K562 (cell line): ENCODE data around the gene RPL36AL. TPM values are rescaled to one million over a fixed set of nuclear protein-coding genes. Genes with fewer than 3 reads are reported as not detected.

Source experiments
- HDAC3 ChIP-seq: fragments of 450-650 bp; IDR thresholded peaks from 2 replicates; pipeline ENCODE4 v1.6.1; 2018; ENCODE audit warnings: borderline replicate concordance, mild to moderate bottlenecking, moderate library complexity; ENCODE audit not compliant: partially characterized antibody
- HDAC6 ChIP-seq: IDR thresholded peaks from 2 replicates; pipeline ENCODE4 v1.6.1; 2012; ENCODE audit warnings: low read depth, mild to moderate bottlenecking, control low read depth, inconsistent platforms, low read length, moderate library complexity
- HMG20B ChIP-seq: fragments of 250-450 bp; sonication (Bioruptor Pico); IDR thresholded peaks from 2 replicates; pipeline ENCODE4 v1.5.0; 2021; ENCODE audit warnings: mild to moderate bottlenecking
- HNRNPL ChIP-seq: fragments of 200-400 bp; formaldehyde crosslinking; IDR thresholded peaks from 2 replicates; pipeline ENCODE4 v1.6.1; 2017; ENCODE audit warnings: low read depth, mild to moderate bottlenecking, low read length
- NCOA2 ChIP-seq, 2 experiments: fragments of 450-650 bp; IDR thresholded peaks; 2 replicates each; pipeline ENCODE4 v1.6.1; 2018; ENCODE audit warnings: mild to moderate bottlenecking in 2 of 2, moderate library complexity in 1 of 2; ENCODE audit not compliant: partially characterized antibody in 2 of 2
- NCOA6 ChIP-seq: fragments of 450-650 bp; IDR thresholded peaks from 2 replicates; pipeline ENCODE4 v1.6.1; 2017; ENCODE audit warnings: mild to moderate bottlenecking
- PCBP1 ChIP-seq: fragments of 200-400 bp; formaldehyde crosslinking; IDR thresholded peaks from 2 replicates; pipeline ENCODE4 v1.6.1; 2018; ENCODE audit warnings: mild to moderate bottlenecking, low read depth, low read length; ENCODE audit not compliant: poor library complexity, severe bottlenecking
- PURB ChIP-seq: sonication (generic); formaldehyde crosslinking; IDR thresholded peaks from 2 replicates; pipeline ENCODE4 v1.9.0; 2021; ENCODE audit warnings: low read depth, mild to moderate bottlenecking, missing genetic modification reagents
- SAFB2 ChIP-seq: fragments of 200-400 bp; formaldehyde crosslinking; IDR thresholded peaks from 2 replicates; pipeline ENCODE4 v1.6.1; 2018; ENCODE audit warnings: borderline replicate concordance, low read length, low read depth, moderate library complexity; ENCODE audit not compliant: severe bottlenecking
- SETDB1 ChIP-seq: IDR thresholded peaks from one replicate; pipeline ENCODE4 v1.6.1; 2012; ENCODE audit warnings: low read length, control low read depth, inconsistent platforms
- U2AF2 ChIP-seq: fragments of 200-400 bp; formaldehyde crosslinking; optimal IDR thresholded peaks from 2 replicates; pipeline ENCODE3; 2017; ENCODE audit warnings: low read depth, mild to moderate bottlenecking, low read length
- ZEB2 ChIP-seq: fragments of 450-650 bp; IDR thresholded peaks from 2 replicates; pipeline ENCODE4 v1.6.1; 2016
- ZNF445 ChIP-seq: fragments of 250-450 bp; sonication (Bioruptor Pico); IDR thresholded peaks from 2 replicates; pipeline ENCODE4 v1.4.0; 2020; ENCODE audit warnings: low read depth, mild to moderate bottlenecking, moderate library complexity
- ZZZ3 ChIP-seq: fragments of 450-650 bp; IDR thresholded peaks from 2 replicates; pipeline ENCODE4 v1.6.1; 2016; ENCODE audit warnings: antibody characterized with exemption, mild to moderate bottlenecking, moderate library complexity
- polyA plus RNA-seq, 8 experiments: library from polyadenylated mRNA; depleted of rRNA in 4 of 8; stranded (reverse) in 5 of 8; unstranded in 3 of 8; fragments of >200 nt; fragmentation: Nextera tagmentation in 2 of 8; fragmentation: Illumina TruSeq in 1 of 8; extraction: Ambion mirVana in 2 of 8; extraction: Trizol in 1 of 8; gene quantifications; 2 replicates each; pipeline versions ENCODE4 v1.2.1 to v1.2.3, GENCODE V29; 2011 to 2014; ENCODE audit warnings: inconsistent platforms in 1 of 8, missing spikeins in 1 of 8
- total RNA-seq, 7 experiments: library from RNA; depleted of rRNA in 6 of 7; stranded (reverse); fragments of >200 nt in 6 of 7; fragmentation: Illumina TruSeq in 2 of 7; extraction: Trizol in 2 of 7; gene quantifications; 2 replicates each; pipeline versions ENCODE4 v1.2.1 to v1.2.3, GENCODE V29; 2011 to 2021; ENCODE audit warnings: low replicate concordance in 1 of 7
- TF ChIP-seq, protein P1 (sequence below), 2 experiments: fragments of 450-650 bp in 1 of 2; IDR thresholded peaks; 2 replicates each; pipeline ENCODE4 v1.6.1; 2011 to 2017; ENCODE audit warnings: low read depth in 2 of 2, antibody characterized with exemption in 1 of 2, borderline replicate concordance in 1 of 2, low read length in 1 of 2, mild to moderate bottlenecking in 1 of 2, mixed read lengths in 1 of 2; ENCODE audit not compliant: control insufficient read depth in 1 of 2
- TF ChIP-seq, protein P2 (sequence below): fragments of 250-450 bp; sonication (Bioruptor Pico); IDR thresholded peaks from 2 replicates; pipeline ENCODE4 v1.8.0; 2021; ENCODE audit warnings: moderate library complexity, mild to moderate bottlenecking, inconsistent platforms
- TF ChIP-seq, protein P3 (sequence below): sonication (generic); formaldehyde crosslinking; IDR thresholded peaks from 2 replicates; pipeline ENCODE4 v1.8.0; 2023; ENCODE audit warnings: missing genetic modification reagents, mild to moderate bottlenecking, borderline replicate concordance
- TF ChIP-seq, protein P4 (sequence below): sonication (generic); formaldehyde crosslinking; IDR thresholded peaks from 2 replicates; pipeline ENCODE4 v1.8.0; 2022; ENCODE audit warnings: mild to moderate bottlenecking, missing genetic modification reagents

The RPL36AL gene
- total and polyA plus RNA-seq, 9 of the 15 experiments (the other 6 are each of a cell fraction or from before 2014, with no cell fraction given), result 146 to 674 (median 360) TPM

DNA sequence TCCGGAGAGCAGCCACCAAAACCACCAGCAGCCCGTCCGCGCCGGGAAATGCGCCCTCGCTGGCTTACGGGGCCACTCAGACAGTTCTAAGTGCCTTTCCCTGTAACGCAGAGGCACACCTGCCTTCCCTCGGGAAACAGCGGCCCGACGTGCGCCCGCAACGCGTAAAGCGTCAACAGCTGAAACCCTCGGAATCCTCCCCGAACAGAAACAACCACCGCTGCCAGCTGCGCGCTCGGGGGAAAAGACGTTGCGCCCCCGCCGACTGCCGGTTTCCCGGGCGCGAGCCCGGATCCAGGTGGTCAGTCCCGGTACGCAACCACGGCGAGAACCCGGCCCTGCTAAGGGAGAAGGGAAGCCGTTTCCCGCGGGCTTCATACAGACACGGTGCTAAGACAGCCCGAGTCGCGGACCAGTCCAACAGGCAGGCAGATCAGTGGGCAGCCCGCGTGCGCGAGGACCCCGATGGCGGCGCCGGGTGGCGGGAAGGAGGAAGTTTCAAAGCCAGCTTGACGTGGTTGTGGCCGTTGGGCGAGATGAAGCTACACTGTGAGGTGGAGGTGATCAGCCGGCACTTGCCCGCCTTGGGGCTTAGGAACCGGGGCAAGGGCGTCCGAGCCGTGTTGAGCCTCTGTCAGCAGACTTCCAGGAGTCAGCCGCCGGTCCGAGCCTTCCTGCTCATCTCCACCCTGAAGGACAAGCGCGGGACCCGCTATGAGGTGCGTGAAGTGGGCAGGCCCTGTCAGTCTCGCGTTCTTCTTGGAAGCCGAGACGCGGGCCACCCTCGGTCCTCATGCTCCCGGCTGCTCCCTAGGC, 21.7 kb downstream of the RPL36AL start, which contains the start of gene LRR1 (continued):
- TF ChIP-seq NCOA2 (IDR thresholded peaks at IDR 0.05; ENCODE audit: partially characterized antibody in 2 of 2) (peak in 1 of 2 experiments; percentile 96), U2AF2 (no peak), ZNF445 (no peak), SAFB2 (no peak), NCOA6 (peak; percentile 91), HNRNPL (no peak), PURB (CRISPR knock-in tag) (no peak), SETDB1 (no peak), ZEB2 (no peak), PCBP1 (peak; percentile 30), HDAC3 (no peak), ZZZ3 (0 out of 2 replicates have a peak, but pooled peaks have one; percentile 59), HDAC6 (no peak), HMG20B (CRISPR knock-in tag) (no peak)
- TF ChIP-seq, protein P1, sequence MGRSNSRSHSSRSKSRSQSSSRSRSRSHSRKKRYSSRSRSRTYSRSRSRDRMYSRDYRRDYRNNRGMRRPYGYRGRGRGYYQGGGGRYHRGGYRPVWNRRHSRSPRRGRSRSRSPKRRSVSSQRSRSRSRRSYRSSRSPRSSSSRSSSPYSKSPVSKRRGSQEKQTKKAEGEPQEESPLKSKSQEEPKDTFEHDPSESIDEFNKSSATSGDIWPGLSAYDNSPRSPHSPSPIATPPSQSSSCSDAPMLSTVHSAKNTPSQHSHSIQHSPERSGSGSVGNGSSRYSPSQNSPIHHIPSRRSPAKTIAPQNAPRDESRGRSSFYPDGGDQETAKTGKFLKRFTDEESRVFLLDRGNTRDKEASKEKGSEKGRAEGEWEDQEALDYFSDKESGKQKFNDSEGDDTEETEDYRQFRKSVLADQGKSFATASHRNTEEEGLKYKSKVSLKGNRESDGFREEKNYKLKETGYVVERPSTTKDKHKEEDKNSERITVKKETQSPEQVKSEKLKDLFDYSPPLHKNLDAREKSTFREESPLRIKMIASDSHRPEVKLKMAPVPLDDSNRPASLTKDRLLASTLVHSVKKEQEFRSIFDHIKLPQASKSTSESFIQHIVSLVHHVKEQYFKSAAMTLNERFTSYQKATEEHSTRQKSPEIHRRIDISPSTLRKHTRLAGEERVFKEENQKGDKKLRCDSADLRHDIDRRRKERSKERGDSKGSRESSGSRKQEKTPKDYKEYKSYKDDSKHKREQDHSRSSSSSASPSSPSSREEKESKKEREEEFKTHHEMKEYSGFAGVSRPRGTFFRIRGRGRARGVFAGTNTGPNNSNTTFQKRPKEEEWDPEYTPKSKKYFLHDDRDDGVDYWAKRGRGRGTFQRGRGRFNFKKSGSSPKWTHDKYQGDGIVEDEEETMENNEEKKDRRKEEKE (IDR thresholded peaks at IDR 0.05; ENCODE audit: borderline replicate concordance in 1 of 2, control insufficient read depth in 1 of 2, low read depth in 2 of 2, low read length in 1 of 2), result no peak
- TF ChIP-seq, protein P2, sequence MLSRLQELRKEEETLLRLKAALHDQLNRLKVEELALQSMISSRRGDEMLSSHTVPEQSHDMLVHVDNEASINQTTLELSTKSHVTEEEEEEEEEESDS, result no peak
- TF ChIP-seq, protein P3, sequence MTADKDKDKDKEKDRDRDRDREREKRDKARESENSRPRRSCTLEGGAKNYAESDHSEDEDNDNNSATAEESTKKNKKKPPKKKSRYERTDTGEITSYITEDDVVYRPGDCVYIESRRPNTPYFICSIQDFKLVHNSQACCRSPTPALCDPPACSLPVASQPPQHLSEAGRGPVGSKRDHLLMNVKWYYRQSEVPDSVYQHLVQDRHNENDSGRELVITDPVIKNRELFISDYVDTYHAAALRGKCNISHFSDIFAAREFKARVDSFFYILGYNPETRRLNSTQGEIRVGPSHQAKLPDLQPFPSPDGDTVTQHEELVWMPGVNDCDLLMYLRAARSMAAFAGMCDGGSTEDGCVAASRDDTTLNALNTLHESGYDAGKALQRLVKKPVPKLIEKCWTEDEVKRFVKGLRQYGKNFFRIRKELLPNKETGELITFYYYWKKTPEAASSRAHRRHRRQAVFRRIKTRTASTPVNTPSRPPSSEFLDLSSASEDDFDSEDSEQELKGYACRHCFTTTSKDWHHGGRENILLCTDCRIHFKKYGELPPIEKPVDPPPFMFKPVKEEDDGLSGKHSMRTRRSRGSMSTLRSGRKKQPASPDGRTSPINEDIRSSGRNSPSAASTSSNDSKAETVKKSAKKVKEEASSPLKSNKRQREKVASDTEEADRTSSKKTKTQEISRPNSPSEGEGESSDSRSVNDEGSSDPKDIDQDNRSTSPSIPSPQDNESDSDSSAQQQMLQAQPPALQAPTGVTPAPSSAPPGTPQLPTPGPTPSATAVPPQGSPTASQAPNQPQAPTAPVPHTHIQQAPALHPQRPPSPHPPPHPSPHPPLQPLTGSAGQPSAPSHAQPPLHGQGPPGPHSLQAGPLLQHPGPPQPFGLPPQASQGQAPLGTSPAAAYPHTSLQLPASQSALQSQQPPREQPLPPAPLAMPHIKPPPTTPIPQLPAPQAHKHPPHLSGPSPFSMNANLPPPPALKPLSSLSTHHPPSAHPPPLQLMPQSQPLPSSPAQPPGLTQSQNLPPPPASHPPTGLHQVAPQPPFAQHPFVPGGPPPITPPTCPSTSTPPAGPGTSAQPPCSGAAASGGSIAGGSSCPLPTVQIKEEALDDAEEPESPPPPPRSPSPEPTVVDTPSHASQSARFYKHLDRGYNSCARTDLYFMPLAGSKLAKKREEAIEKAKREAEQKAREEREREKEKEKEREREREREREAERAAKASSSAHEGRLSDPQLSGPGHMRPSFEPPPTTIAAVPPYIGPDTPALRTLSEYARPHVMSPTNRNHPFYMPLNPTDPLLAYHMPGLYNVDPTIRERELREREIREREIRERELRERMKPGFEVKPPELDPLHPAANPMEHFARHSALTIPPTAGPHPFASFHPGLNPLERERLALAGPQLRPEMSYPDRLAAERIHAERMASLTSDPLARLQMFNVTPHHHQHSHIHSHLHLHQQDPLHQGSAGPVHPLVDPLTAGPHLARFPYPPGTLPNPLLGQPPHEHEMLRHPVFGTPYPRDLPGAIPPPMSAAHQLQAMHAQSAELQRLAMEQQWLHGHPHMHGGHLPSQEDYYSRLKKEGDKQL, result no peak
- TF ChIP-seq, protein P4, sequence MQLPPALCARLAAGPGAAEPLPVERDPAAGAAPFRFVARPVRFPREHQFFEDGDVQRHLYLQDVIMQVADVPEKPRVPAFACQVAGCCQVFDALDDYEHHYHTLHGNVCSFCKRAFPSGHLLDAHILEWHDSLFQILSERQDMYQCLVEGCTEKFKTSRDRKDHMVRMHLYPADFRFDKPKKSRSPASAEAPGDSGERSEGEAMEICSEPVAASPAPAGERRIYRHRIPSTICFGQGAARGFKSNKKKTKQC (CRISPR knock-in tag), result no peak; the same call in 1 of the 2 replicates
